Uterus (tissue), 2 donors: Measurements from ENCODE around the gene KCNMB1.

Experiments
- CTCF ChIP-seq, 4 experiments: fragments of 200-600 bp in 2 of 4; fragments of 450-650 bp in 2 of 4; sonication (generic) in 2 of 4; IDR thresholded peaks; one replicate each; pipeline ENCODE4 v1.5.1; 2016 to 2019; ENCODE audit warnings: antibody characterized with exemption in 4 of 4, mild to moderate bottlenecking in 2 of 4, moderate library complexity in 1 of 4
- POLR2A ChIP-seq, 2 donors: fragments of 450-650 bp; IDR thresholded peaks; one replicate each; pipeline ENCODE4 v1.6.1; 2016; ENCODE audit warnings: antibody characterized with exemption in 2 of 2, mild to moderate bottlenecking in 1 of 2, moderate library complexity in 1 of 2

DNA sequence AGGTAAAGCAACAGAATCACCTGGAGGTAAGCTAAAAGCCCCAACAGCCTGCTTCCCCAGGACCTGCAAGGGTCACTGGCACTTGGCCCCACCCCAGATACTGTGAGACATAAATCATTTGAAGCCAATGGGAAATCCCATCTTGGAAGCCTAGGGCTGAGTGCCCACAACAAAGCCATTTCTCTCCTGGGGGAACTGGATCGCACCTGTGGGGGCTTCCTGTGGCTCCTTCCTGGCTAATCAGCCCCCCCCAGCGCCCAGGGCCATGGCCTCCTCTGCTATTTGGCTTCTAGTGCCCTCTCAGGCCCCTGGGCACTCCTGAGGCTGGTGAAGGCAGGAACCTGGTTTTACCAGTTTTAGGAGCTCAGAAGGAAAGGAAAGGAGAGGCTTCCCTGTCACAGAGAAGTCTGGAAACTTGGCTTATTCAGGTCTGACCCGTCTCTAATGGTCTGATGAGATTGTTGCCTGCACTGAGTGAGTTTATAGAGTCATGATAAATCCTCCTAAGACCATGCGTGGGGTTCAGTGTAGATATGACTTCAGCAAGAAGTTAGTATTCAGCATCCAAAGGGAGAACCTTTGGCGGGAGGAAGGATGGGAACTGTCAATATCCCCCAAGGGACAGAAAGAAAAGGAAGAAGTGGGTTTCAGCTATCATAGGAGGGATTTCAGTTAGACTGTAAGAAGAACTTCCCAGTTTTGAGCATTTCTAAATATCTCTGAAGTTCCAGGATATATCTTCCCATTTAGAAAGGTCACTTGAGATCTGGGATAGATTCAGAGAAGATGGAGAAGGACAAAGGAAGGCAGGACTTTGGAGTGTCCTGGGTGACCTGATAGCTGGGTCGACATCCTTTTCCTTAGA lies 1.2 kb downstream of the KCNMB1 start:
- TF ChIP-seq CTCF (IDR thresholded peaks at IDR 0.05) (no peak), POLR2A (IDR thresholded peaks at IDR 0.05) (no peak)
